Caco-2 (cell line): ENCODE measurements around the gene PET100. TPM values are rescaled to one million over a fixed set of nuclear protein-coding genes. Genes with fewer than 3 reads are reported as not detected.
A peak's percentile ranks its signal among the peaks of the same experiment; 100 is the strongest.

Experiments
- BruUV-seq: library from RNA; stranded (reverse); fragments of 400-500 nt; replicated peaks from 2 replicates; lab custom pipeline; 2021; lab: Mats Ljungman, UMichigan
- CTCF ChIA-PET: fragments of 300-600 bp; sonication (Branson Sonifier 250); formaldehyde crosslinking; loops from one replicate; lab custom pipeline; 2022; ENCODE audit warnings: antibody characterized with exemption; lab: Charles Lee
- POLR2A ChIA-PET: fragments of 300-600 bp; sonication (Branson Sonifier 250); formaldehyde crosslinking; loops from one replicate; lab custom pipeline; 2022; ENCODE audit warnings: antibody characterized with exemption; lab: Charles Lee
- DNase-seq, 2 experiments: peaks; one replicate each; pipeline versions ENCODE4 v3.0.0 to v3.0.0-alpha.2; 2020 to 2022
- H3K27me3 ChIP-seq: replicated peaks from 2 replicates; pipeline ENCODE4 v1.6.0; 2011; ENCODE audit warnings: low read length; ENCODE audit not compliant: control insufficient read depth, insufficient read depth
- H3K36me3 ChIP-seq: 2 replicates; pipeline ENCODE4 v1.5.1; 2011; ENCODE audit warnings: low read length; ENCODE audit not compliant: control insufficient read depth, insufficient read depth
- H3K4me1 ChIP-seq: fragments of 250-450 bp; sonication (Bioruptor Pico); 2 replicates; pipeline ENCODE4 v1.5.1; 2020; ENCODE audit warnings: mild to moderate bottlenecking
- H3K4me3 ChIP-seq: 2 replicates; pipeline ENCODE4 v1.5.1; 2011; ENCODE audit warnings: low read depth, mild to moderate bottlenecking, control low read depth, low read length
- H3K9me3 ChIP-seq: fragments of 250-450 bp; sonication (Bioruptor Pico); 2 replicates; pipeline ENCODE4 v1.5.1; 2020; ENCODE audit warnings: mild to moderate bottlenecking, moderate library complexity
- H3K27ac Mint-ChIP-seq: one replicate; pipeline ENCODE4 v1.8.0; 2022; ENCODE audit warnings: mixed read lengths; ENCODE audit not compliant: unreplicated experiment
- H3K27me3 Mint-ChIP-seq: one replicate; pipeline ENCODE4 v1.8.0; 2022; ENCODE audit warnings: mixed read lengths; ENCODE audit not compliant: insufficient read depth, unreplicated experiment
- H3K36me3 Mint-ChIP-seq: one replicate; pipeline ENCODE4 v1.8.0; 2022; ENCODE audit warnings: mild to moderate bottlenecking, mixed read lengths; ENCODE audit not compliant: insufficient read depth, unreplicated experiment
- H3K4me1 Mint-ChIP-seq: one replicate; pipeline ENCODE4 v1.8.0; 2022; ENCODE audit warnings: low read depth, mixed read lengths; ENCODE audit not compliant: unreplicated experiment
- H3K4me3 Mint-ChIP-seq: one replicate; pipeline ENCODE4 v1.8.0; 2022; ENCODE audit warnings: mild to moderate bottlenecking, moderate library complexity, mixed read lengths; ENCODE audit not compliant: unreplicated experiment
- H3K9me3 Mint-ChIP-seq: one replicate; pipeline ENCODE4 v1.8.0; 2022; ENCODE audit warnings: mixed read lengths; ENCODE audit not compliant: unreplicated experiment
- intact Hi-C: fragments of 100-400 bp; cut with micrococcal nuclease; formaldehyde crosslinking; loops from one replicate; pipeline ENCODE4 v1.10.0; 2022; ENCODE audit not compliant: unreplicated experiment
- total RNA-seq: library from RNA; stranded (reverse); gene quantifications from 2 replicates; pipeline ENCODE4 v1.2.3, GENCODE V29; 2022
- TF ChIP-seq, protein P1 (sequence below), 2 experiments: fragments of 200-600 bp in 1 of 2; IDR thresholded peaks; 1 replicate in 1 of 2; 2 replicates in 1 of 2; pipeline versions ENCODE4 v1.5.1 to v1.8.0; 2011 to 2022; ENCODE audit warnings: antibody characterized with exemption in 1 of 2, control low read depth in 1 of 2, inconsistent platforms in 1 of 2, low read depth in 1 of 2, low read length in 1 of 2, mild to moderate bottlenecking in 1 of 2, moderate library complexity in 1 of 2; ENCODE audit not compliant: insufficient read depth in 1 of 2, severe bottlenecking in 1 of 2, unreplicated experiment in 1 of 2

Gene PET100
- total RNA-seq, 1 experiment from 2014 or later, result 139 TPM

DNA sequence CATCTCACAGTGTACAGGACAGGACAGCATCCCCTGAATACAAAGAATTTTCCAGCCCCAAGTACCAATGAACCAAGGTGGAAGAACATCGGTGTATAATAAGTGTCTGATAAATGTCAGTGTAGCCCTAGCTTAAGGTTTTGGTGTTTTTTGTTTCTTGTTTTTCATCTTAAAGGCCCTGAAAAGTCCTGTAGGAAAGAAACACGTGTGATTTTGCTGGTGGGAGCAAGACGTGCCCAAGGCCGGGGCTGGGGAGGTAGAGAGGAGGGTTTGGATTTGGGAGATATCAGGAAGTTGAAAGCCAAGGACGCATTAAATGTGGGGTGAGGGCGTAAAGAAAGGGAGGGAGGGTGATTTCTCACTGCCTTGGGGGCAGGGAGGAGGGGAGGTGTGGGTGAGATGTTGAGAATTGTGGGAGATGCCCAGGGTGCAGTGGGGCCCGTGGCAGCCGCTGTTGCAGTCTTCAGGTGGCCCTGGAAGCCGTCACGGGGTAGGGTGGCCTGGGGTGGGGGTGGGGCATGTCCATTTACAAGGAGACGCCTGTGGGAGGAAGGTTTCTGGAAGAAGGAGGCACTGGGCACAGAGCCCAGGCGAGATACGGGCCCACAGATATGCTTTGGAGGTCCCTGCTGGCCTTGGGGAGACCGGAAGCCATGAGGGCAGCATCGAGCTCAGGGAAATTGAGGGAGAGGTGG lies 27.2 kb upstream of the PET100 start:
- Mint-ChIP-seq H3K27me3 (no peaks in the 10 kb centered on the region), H3K27ac (no peak overlapping the region), H3K9me3 (peaks cover 11% of the 10 kb centered on the region), H3K4me1 (peaks cover 7% of the 10 kb centered on the region), H3K36me3 (peaks cover 59% of the 10 kb centered on the region), H3K4me3 (no peak overlapping the region)
- Histone ChIP-seq H3K4me3 (no peak overlapping the region), H3K9me3 (no peaks in the 10 kb centered on the region), H3K36me3 (no peaks in the 10 kb centered on the region; the same call in 1 of the 2 replicates), H3K27me3 (no peaks in the 10 kb centered on the region), H3K4me1 (peaks cover under 1% of the 10 kb centered on the region; the same call in 1 of the 2 replicates)
- no peak for DNase-seq
- intact Hi-C loops, result no loop called here
- ChIA-PET POLR2A (no interaction called here), CTCF (no interaction called here)
- no TSS peak for BruUV-seq
- TF ChIP-seq, protein P1, sequence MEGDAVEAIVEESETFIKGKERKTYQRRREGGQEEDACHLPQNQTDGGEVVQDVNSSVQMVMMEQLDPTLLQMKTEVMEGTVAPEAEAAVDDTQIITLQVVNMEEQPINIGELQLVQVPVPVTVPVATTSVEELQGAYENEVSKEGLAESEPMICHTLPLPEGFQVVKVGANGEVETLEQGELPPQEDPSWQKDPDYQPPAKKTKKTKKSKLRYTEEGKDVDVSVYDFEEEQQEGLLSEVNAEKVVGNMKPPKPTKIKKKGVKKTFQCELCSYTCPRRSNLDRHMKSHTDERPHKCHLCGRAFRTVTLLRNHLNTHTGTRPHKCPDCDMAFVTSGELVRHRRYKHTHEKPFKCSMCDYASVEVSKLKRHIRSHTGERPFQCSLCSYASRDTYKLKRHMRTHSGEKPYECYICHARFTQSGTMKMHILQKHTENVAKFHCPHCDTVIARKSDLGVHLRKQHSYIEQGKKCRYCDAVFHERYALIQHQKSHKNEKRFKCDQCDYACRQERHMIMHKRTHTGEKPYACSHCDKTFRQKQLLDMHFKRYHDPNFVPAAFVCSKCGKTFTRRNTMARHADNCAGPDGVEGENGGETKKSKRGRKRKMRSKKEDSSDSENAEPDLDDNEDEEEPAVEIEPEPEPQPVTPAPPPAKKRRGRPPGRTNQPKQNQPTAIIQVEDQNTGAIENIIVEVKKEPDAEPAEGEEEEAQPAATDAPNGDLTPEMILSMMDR (IDR thresholded peaks at IDR 0.05; ENCODE audit: insufficient read depth in 1 of 2, low read depth in 1 of 2, low read length in 1 of 2, severe bottlenecking in 1 of 2, unreplicated experiment in 1 of 2), result no peak

DNA sequence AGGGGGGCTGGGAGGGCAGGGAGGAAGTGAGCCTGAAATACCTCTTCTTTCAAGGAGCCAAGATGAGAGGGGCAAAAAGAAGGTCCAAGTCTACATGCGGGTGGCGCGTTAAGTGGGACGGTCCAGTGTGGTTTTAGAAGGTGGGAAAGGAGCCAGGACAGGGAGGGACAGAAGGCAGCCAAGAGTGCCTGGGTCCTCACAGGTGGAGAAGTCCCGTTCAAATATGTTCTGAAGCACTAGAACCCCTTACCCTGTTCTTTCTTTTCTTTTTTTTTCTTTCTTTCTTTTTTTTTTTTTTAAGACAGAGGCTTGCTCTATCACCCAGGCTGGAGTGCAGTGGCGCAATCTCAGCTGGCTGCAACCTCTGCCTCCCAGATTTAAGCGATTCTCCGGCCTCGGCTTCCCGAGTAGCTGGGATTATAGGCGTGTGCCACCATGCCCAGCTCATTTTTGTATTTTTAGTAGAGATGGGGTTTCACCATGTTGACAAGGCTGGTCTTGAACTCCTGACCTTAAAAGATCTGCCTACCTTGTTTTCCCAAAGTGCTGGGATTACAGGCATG lies 26.6 kb upstream of the PET100 start:
- peaks cover 3% of the 10 kb centered on the region for H3K4me1 Mint-ChIP-seq

GRCh38 chr19:7603919-7604318 lies 25.7 kb upstream of the PET100 start:
- no peaks in the 10 kb centered on the region; the same call in 1 of the 2 replicates for H3K36me3 ChIP-seq
- no peak for DNase-seq
- TF ChIP-seq, protein P1 (IDR thresholded peaks at IDR 0.05; ENCODE audit: insufficient read depth in 1 of 2, low read depth in 1 of 2, low read length in 1 of 2, severe bottlenecking in 1 of 2, unreplicated experiment in 1 of 2), result no peak
- no peaks in the 10 kb centered on the region for H3K27me3 ChIP-seq
- H3K4me3 ChIP-seq, result no peak overlapping the region
- CTCF ChIA-PET, result no interaction called here
- Mint-ChIP-seq H3K9me3 (peaks cover 11% of the 10 kb centered on the region), H3K27ac (peak overlapping the region; percentile 2), H3K36me3 (peaks cover 61% of the 10 kb centered on the region), H3K4me3 (no peak overlapping the region), H3K27me3 (no peaks in the 10 kb centered on the region), H3K4me1 (no peaks in the 10 kb centered on the region)
- intact Hi-C loops, result no loop called here
- POLR2A ChIA-PET, result no interaction called here
- no peaks in the 10 kb centered on the region for H3K4me1 ChIP-seq
- no TSS peak for BruUV-seq
- no peaks in the 10 kb centered on the region for H3K9me3 ChIP-seq

More for the DNA sequence above, 26.6 kb upstream of the PET100 start:
- intact Hi-C loops, result no loop called here
- CTCF ChIA-PET, result no interaction called here
- TF ChIP-seq, protein P1 (IDR thresholded peaks at IDR 0.05; ENCODE audit: insufficient read depth in 1 of 2, low read depth in 1 of 2, low read length in 1 of 2, severe bottlenecking in 1 of 2, unreplicated experiment in 1 of 2), result no peak
- no peak overlapping the region for H3K27ac Mint-ChIP-seq
- no peaks in the 10 kb centered on the region; the same call in 1 of the 2 replicates for H3K36me3 ChIP-seq
- H3K4me3 Mint-ChIP-seq, result no peak overlapping the region
- POLR2A ChIA-PET, result no interaction called here
- H3K9me3 Mint-ChIP-seq, result peaks cover 11% of the 10 kb centered on the region
- no peaks in the 10 kb centered on the region for H3K4me1 ChIP-seq
- peaks cover 61% of the 10 kb centered on the region for H3K36me3 Mint-ChIP-seq
- no TSS peak for BruUV-seq
- no peaks in the 10 kb centered on the region for H3K9me3 ChIP-seq
- no peak for DNase-seq
- no peak overlapping the region for H3K4me3 ChIP-seq
- H3K27me3 ChIP-seq, result no peaks in the 10 kb centered on the region
- no peaks in the 10 kb centered on the region for H3K27me3 Mint-ChIP-seq
